ENCODE measurements around the gene UPP2. TPM values are rescaled to one million over a fixed set of nuclear protein-coding genes. Genes with fewer than 3 reads are reported as not detected.
A peak's percentile ranks its signal among the peaks of the same experiment; 100 is the strongest.

UPP2 gene
- total RNA-seq, 4 donors from 2014 or later: 0.11 TPM; not detected in 3

DNA sequence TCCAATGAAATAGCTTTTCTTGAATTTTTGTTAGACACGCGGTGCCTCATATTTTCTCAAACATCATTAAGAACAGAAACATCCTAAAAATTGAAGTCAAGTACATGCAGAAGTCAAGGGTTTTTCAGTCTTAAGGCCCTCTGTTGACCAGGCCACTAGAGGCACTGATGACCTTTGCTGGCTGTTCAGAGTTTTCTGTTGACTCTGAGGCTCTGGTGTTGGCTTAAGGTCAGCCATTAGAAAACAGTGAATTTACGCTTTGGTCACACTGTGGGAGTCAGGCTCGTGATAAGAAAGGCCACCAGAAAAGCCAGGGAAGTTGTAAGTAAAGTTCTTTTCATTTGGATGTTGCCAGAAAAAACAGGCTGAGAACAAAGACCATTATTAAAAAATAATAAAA lies 5.8 kb upstream of the UPP2 start:
- H3K4me1 ChIP-seq: no peaks in the 10 kb centered on the region
- DNase-seq: no peak
- TF ChIP-seq, protein P1, sequence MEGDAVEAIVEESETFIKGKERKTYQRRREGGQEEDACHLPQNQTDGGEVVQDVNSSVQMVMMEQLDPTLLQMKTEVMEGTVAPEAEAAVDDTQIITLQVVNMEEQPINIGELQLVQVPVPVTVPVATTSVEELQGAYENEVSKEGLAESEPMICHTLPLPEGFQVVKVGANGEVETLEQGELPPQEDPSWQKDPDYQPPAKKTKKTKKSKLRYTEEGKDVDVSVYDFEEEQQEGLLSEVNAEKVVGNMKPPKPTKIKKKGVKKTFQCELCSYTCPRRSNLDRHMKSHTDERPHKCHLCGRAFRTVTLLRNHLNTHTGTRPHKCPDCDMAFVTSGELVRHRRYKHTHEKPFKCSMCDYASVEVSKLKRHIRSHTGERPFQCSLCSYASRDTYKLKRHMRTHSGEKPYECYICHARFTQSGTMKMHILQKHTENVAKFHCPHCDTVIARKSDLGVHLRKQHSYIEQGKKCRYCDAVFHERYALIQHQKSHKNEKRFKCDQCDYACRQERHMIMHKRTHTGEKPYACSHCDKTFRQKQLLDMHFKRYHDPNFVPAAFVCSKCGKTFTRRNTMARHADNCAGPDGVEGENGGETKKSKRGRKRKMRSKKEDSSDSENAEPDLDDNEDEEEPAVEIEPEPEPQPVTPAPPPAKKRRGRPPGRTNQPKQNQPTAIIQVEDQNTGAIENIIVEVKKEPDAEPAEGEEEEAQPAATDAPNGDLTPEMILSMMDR (IDR thresholded peaks at IDR 0.05): no peak
- TF ChIP-seq POLR2A (IDR thresholded peaks at IDR 0.05): no peak
- no peaks in the 10 kb centered on the region for H3K27me3 ChIP-seq
- no peaks in the 10 kb centered on the region for H3K9me3 ChIP-seq
- no peak overlapping the region for H3K27ac ChIP-seq
- WGBS, 2 donors: 72 to 77% methylated on average over 4 of the region's 4 CpGs
- no peak overlapping the region for H3K4me3 ChIP-seq (replicated peaks in 1 of 3)
- H3K36me3 ChIP-seq: no peaks in the 10 kb centered on the region
- intact Hi-C loops (cut with DNase I): no loop called here

DNA sequence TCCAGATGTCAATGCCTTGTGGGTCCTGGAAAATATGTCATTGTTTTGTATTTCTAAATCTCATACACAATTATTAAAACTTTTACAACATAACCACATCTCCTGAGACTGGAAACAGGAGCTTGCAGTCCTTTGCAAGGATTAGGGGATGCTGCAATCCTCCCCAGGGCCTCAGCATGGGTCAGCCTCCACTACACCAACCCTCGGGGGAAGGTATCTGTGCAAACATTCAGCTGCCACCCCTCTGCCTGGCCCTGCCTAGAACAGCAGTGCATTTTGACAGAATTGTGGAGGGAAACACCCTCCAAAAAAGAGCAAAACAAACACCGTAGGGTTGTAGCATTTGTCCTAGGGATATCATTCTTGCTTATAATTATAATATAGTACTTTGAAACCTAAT lies 4.2 kb upstream of the UPP2 start:
- TF ChIP-seq, protein P1 (IDR thresholded peaks at IDR 0.05): no peak
- TF ChIP-seq POLR2A (IDR thresholded peaks at IDR 0.05): no peak
- intact Hi-C loops (cut with DNase I): no loop called here
- H3K9me3 ChIP-seq: no peaks in the 10 kb centered on the region
- no peak overlapping the region for H3K4me3 ChIP-seq (replicated peaks in 1 of 3)
- DNase-seq: no peak
- no peaks in the 10 kb centered on the region for H3K36me3 ChIP-seq
- H3K27me3 ChIP-seq: no peaks in the 10 kb centered on the region
- no peak overlapping the region for H3K27ac ChIP-seq
- no peaks in the 10 kb centered on the region for H3K4me1 ChIP-seq
- WGBS, 2 donors: 62 to 65% methylated on average over 2 of the region's 2 CpGs

DNA sequence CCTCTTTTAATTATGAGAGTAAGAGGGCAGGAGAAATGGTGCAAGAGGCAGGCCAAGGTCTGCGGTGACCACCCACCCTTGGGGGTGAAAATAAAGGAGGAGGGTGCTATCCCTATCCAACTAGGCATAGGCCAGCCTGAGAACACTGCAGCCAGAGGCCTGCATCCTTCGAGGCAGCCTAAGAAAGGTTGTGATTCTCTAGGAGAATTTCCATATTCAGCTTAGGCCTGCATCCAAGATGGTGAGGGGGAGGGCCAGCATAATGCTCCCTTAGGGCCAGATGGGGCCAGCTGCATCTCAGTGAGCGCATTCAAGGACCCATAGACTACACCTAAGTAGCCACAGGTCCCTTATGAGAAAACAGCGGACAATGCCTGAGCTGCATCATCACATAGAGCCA lies 3.5 kb upstream of the UPP2 start:
- H3K9me3 ChIP-seq: no peaks in the 10 kb centered on the region
- 82 to 88% methylated on average over 4 of the region's 4 CpGs for WGBS, 2 donors
- no peak overlapping the region for H3K4me3 ChIP-seq (replicated peaks in 1 of 3)
- H3K27ac ChIP-seq: no peak overlapping the region
- H3K27me3 ChIP-seq: no peaks in the 10 kb centered on the region
- DNase-seq: no peak
- H3K36me3 ChIP-seq: no peaks in the 10 kb centered on the region
- intact Hi-C loops (cut with DNase I): no loop called here
- TF ChIP-seq, protein P1 (IDR thresholded peaks at IDR 0.05): no peak
- TF ChIP-seq POLR2A (IDR thresholded peaks at IDR 0.05): no peak
- H3K4me1 ChIP-seq: no peaks in the 10 kb centered on the region

DNA sequence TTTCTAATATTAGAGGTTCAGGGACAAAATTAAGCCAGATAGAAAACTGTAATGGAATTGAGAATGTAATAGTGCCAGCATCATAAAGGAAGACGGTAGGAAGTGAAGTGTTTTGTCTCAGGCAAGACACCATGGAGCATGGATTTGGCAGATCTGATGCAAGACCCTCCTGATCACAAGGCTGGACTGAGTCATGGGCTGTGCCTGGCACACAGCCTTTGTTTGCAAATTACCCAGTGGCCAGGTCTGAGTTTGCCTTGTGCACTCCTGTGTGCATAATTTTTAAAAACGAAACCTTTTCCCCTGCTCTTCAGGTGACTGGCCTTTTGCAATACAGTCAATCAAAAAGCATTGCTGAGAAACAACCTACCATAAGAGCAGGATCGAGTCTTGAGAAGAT lies 2.0 kb upstream of the UPP2 start:
- Histone ChIP-seq H3K9me3 (no peaks in the 10 kb centered on the region), H3K4me3 (replicated peaks in 1 of 3) (no peak overlapping the region), H3K36me3 (no peaks in the 10 kb centered on the region), H3K4me1 (no peaks in the 10 kb centered on the region), H3K27me3 (no peaks in the 10 kb centered on the region), H3K27ac (no peak overlapping the region)
- peak; percentile 12 to 60 for DNase-seq
- no peak for TF ChIP-seq POLR2A (IDR thresholded peaks at IDR 0.05)
- TF ChIP-seq, protein P1 (IDR thresholded peaks at IDR 0.05): no peak
- intact Hi-C loops (cut with DNase I): no loop called here
- WGBS, 2 donors: 69 to 74% methylated on average over 3 of the region's 3 CpGs

DNA sequence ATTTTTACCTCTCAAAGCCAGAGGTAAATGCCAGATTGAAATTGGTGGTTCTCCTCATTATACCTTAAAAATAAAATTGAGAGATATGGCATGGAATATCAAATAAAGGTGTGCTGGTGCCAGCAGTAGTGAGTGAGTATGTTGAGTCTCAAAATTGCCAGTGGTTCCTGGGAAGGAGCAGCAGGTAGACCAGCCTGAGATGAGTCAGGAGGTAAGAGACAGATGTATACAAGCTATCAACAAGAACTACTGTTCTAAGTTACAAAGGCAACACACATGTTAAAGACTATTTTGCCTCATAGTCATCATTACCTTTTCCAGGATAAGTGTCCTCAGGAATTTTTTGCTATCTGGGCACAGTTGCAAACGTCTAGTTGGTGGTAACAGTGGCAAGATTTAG lies 1.3 kb upstream of the UPP2 start:
- no peak for TF ChIP-seq POLR2A (IDR thresholded peaks at IDR 0.05)
- TF ChIP-seq, protein P1 (IDR thresholded peaks at IDR 0.05): no peak
- Histone ChIP-seq H3K4me3 (replicated peaks in 1 of 3) (no peak overlapping the region), H3K27ac (no peak overlapping the region), H3K36me3 (no peaks in the 10 kb centered on the region), H3K9me3 (no peaks in the 10 kb centered on the region), H3K27me3 (no peaks in the 10 kb centered on the region), H3K4me1 (no peaks in the 10 kb centered on the region)
- intact Hi-C loops (cut with DNase I): no loop called here
- no peak for DNase-seq
- 71 to 79% methylated on average over 1 of the region's 1 CpG for WGBS, 2 donors
